SK-N-SH treated with all-trans-retinoic acid at 6 μM for 48 hours (cell line): ENCODE data around the gene ADPRH.

Source experiments
- BACH2 ChIP-seq: fragments of 250-450 bp; sonication (Bioruptor Pico); IDR thresholded peaks from 2 replicates; pipeline ENCODE4 v1.9.0; 2021; ENCODE audit warnings: mild to moderate bottlenecking, borderline replicate concordance
- CREB5 ChIP-seq: fragments of 250-450 bp; sonication (Bioruptor Pico); IDR thresholded peaks from 2 replicates; pipeline ENCODE4 v1.5.1; 2020; ENCODE audit warnings: low read depth, mild to moderate bottlenecking, moderate library complexity
- ESRRG ChIP-seq: fragments of 250-450 bp; sonication (Bioruptor Pico); IDR thresholded peaks from 2 replicates; pipeline ENCODE4 v1.6.1; 2021; ENCODE audit warnings: mild to moderate bottlenecking
- PATZ1 ChIP-seq: fragments of 250-450 bp; sonication (Bioruptor Pico); IDR thresholded peaks from 2 replicates; pipeline ENCODE4 v1.8.0; 2020; ENCODE audit warnings: mild to moderate bottlenecking, moderate library complexity, borderline replicate concordance
- PPARA ChIP-seq: fragments of 250-450 bp; sonication (Bioruptor Pico); IDR thresholded peaks from 2 replicates; pipeline ENCODE4 v1.5.0; 2020; ENCODE audit warnings: mild to moderate bottlenecking, borderline replicate concordance
- RARB ChIP-seq: fragments of 250-450 bp; sonication (Bioruptor Pico); IDR thresholded peaks from 2 replicates; pipeline ENCODE4 v1.8.0; 2021; ENCODE audit warnings: mild to moderate bottlenecking, moderate library complexity
- TCF4 ChIP-seq: fragments of 250-450 bp; sonication (Bioruptor Pico); IDR thresholded peaks from 2 replicates; pipeline ENCODE4 v1.8.0; 2021; ENCODE audit warnings: mild to moderate bottlenecking, moderate library complexity, borderline replicate concordance
- TOX ChIP-seq: fragments of 250-450 bp; sonication (Bioruptor Pico); IDR thresholded peaks from 2 replicates; pipeline ENCODE4 v1.8.0; 2021; ENCODE audit warnings: mild to moderate bottlenecking, moderate library complexity, borderline replicate concordance
- TSHZ2 ChIP-seq: fragments of 250-450 bp; sonication (Bioruptor Pico); IDR thresholded peaks from 2 replicates; pipeline ENCODE4 v1.5.0; 2020; ENCODE audit warnings: mild to moderate bottlenecking, moderate library complexity
- ZNF565 ChIP-seq: fragments of 450-650 bp; formaldehyde crosslinking; conservative IDR thresholded peaks from 2 replicates; pipeline ENCODE4 v1.5.0; 2020; ENCODE audit warnings: low read depth, mild to moderate bottlenecking, moderate library complexity
- ZNF8 ChIP-seq: fragments of 450-650 bp; formaldehyde crosslinking; IDR thresholded peaks from 2 replicates; pipeline ENCODE4 v1.5.0; 2020; ENCODE audit warnings: mild to moderate bottlenecking, moderate library complexity

- TF ChIP-seq ZNF565 (no peak), RARB (CRISPR knock-in tag) (no peak), ZNF8 (CRISPR knock-in tag) (no peak), TSHZ2 (CRISPR knock-in tag) (no peak), PPARA (CRISPR knock-in tag) (no peak), TCF4 (CRISPR knock-in tag) (no peak), PATZ1 (CRISPR knock-in tag) (no peak), BACH2 (CRISPR knock-in tag) (no peak), ESRRG (CRISPR knock-in tag) (no peak), TOX (CRISPR knock-in tag) (no peak), CREB5 (CRISPR knock-in tag) (no peak)
Measured at GRCh38 chr3:119582178-119582577, 2.9 kb downstream of the ADPRH start.
